K562 (cell line): ENCODE results near the gene JUN. TPM values are rescaled to one million over a fixed set of nuclear protein-coding genes. Genes with fewer than 3 reads are reported as not detected.

Source experiments
- ATAC-seq: fragments of 200-7000 bp; cut with Tn5 transposase; 3 replicates; pipeline ENCODE4 v1.9.1; 2020; ENCODE audit warnings: moderate library complexity
- BruUV-seq: library from RNA; stranded (reverse); fragments of 400-500 nt; replicated peaks from 2 replicates; lab custom pipeline; 2021; lab: Mats Ljungman, UMichigan
- CTCF ChIA-PET: fragments of 300-600 bp; formaldehyde crosslinking; extraction: SDS; loops from one replicate; lab custom pipeline; 2021; ENCODE audit warnings: low intra/inter-chr PET ratio; lab: Yijun Ruan, JAX
- POLR2A ChIA-PET: fragments of 300-600, 350-650 bp; sonication (Branson Sonifier 250); formaldehyde crosslinking; extraction: SDS; loops from one replicate; lab custom pipeline; 2021; ENCODE audit warnings: antibody characterized with exemption, inconsistent platforms; lab: Yijun Ruan, JAX
- DNase-seq, 4 experiments: peaks; one replicate each; pipeline versions ENCODE4 v3.0.0 to v3.0.0-alpha.2; 2011 to 2018; ENCODE audit warnings: low spot score in 3 of 4, mixed read lengths in 3 of 4; ENCODE audit errors: extremely low read depth in 1 of 4
- FAIRE-seq: peaks from 2 replicates; lab custom pipeline; 2011; peaks lifted over from hg19 to GRCh38; lab: Jason Lieb, UNC
- H2AFZ ChIP-seq: 2 replicates; pipeline ENCODE4 v1.6.0; 2011; ENCODE audit warnings: low read depth, low read length, control low read depth, inconsistent platforms
- H3K27ac ChIP-seq: fragments of 200-600 bp; 3 replicates; pipeline ENCODE4 v1.8.0; 2011; ENCODE audit warnings: low read depth, mild to moderate bottlenecking, control low read depth, inconsistent platforms, low read length, moderate library complexity, mixed read lengths; ENCODE audit errors: extremely low read depth
- H3K27me3 ChIP-seq, 2 experiments: fragments of 300-600 bp in 1 of 2; 2 replicates in 1 of 2; 3 replicates in 1 of 2; pipeline versions ENCODE4 v1.6.0 to v1.8.0; 2011; ENCODE audit warnings: inconsistent platforms in 2 of 2, low read length in 2 of 2, mild to moderate bottlenecking in 1 of 2, mixed read lengths in 1 of 2, moderate library complexity in 1 of 2; ENCODE audit not compliant: control insufficient read depth in 2 of 2, insufficient read depth in 2 of 2
- H3K36me3 ChIP-seq: fragments of 300-600 bp; 3 replicates; pipeline ENCODE4 v1.8.0; 2011; ENCODE audit warnings: mild to moderate bottlenecking, low read length, inconsistent platforms; ENCODE audit not compliant: control insufficient read depth, insufficient read depth
- H3K4me1 ChIP-seq, 2 experiments: fragments of 200-600 bp in 1 of 2; replicated peaks in 1 of 2; 2 replicates in 1 of 2; 3 replicates in 1 of 2; pipeline versions ENCODE4 v1.5.1 to v1.8.0; 2011; ENCODE audit warnings: inconsistent platforms in 2 of 2, low read length in 2 of 2, mild to moderate bottlenecking in 1 of 2, mixed read lengths in 1 of 2, moderate library complexity in 1 of 2; ENCODE audit not compliant: control insufficient read depth in 2 of 2, insufficient read depth in 2 of 2
- H3K4me2 ChIP-seq: 2 replicates; pipeline ENCODE4 v1.6.1; 2011; ENCODE audit warnings: low read length, control low read depth, inconsistent platforms, mixed read lengths; ENCODE audit not compliant: insufficient read depth
- H3K4me3 ChIP-seq: fragments of 200-600 bp; sonication (generic), shearing (Covaris generic); 2 replicates; pipeline ENCODE4 v1.5.1; 2016; ENCODE audit warnings: control low read depth, inconsistent platforms
- H3K79me2 ChIP-seq: fragments of 200-600 bp; 3 replicates; pipeline ENCODE4 v1.8.0; 2011; ENCODE audit warnings: low read length, inconsistent platforms; ENCODE audit not compliant: control insufficient read depth, insufficient read depth
- H3K9ac ChIP-seq, 2 experiments: 2 replicates each; pipeline versions ENCODE4 v1.6.0 to v1.6.1; 2011; ENCODE audit warnings: low read depth in 2 of 2, low read length in 2 of 2, control low read depth in 1 of 2, inconsistent platforms in 1 of 2, mild to moderate bottlenecking in 1 of 2, mixed read lengths in 1 of 2; ENCODE audit not compliant: insufficient read depth in 1 of 2
- H3K9me1 ChIP-seq: one replicate; pipeline ENCODE4 v1.6.0; 2011; ENCODE audit warnings: inconsistent platforms, mild to moderate bottlenecking, low read length, moderate library complexity; ENCODE audit not compliant: control insufficient read depth, insufficient read depth
- H3K9me3 ChIP-seq: replicated peaks from 2 replicates; pipeline ENCODE4 v1.5.1; 2011; ENCODE audit warnings: low read depth, low read length, inconsistent platforms; ENCODE audit not compliant: control insufficient read depth, insufficient read depth
- H4K20me1 ChIP-seq: replicated peaks from 2 replicates; pipeline ENCODE4 v1.6.1; 2011; ENCODE audit warnings: low read length, inconsistent platforms, mixed read lengths; ENCODE audit not compliant: control insufficient read depth, insufficient read depth
- ETV5 ChIP-seq: sonication (generic); formaldehyde crosslinking; IDR thresholded peaks from 2 replicates; pipeline ENCODE4 v1.4.0; 2020; ENCODE audit warnings: low read depth, mild to moderate bottlenecking, missing genetic modification reagents
- HMGN3 ChIP-seq: IDR thresholded peaks from 2 replicates; pipeline ENCODE4 v1.6.1; 2011; ENCODE audit warnings: borderline replicate concordance, low read depth, mild to moderate bottlenecking, mixed read lengths, low read length; ENCODE audit not compliant: insufficient read length; ENCODE audit errors: extremely low read depth
- JUND ChIP-seq, 2 experiments: IDR thresholded peaks; 2 replicates in 1 of 2; 3 replicates in 1 of 2; pipeline ENCODE4 v1.6.1; 2011; ENCODE audit warnings: borderline replicate concordance in 2 of 2, low read depth in 2 of 2, low read length in 2 of 2, improper control_type of control experiment in 1 of 2, missing biosample characterization in 1 of 2, missing genetic modification characterization in 1 of 2, missing genetic modification reagents in 1 of 2
- MAZ ChIP-seq, 2 experiments: fragments of 450-650 bp in 1 of 2; sonication (generic) in 1 of 2; formaldehyde crosslinking; IDR thresholded peaks in 1 of 2; conservative IDR thresholded peaks in 1 of 2; 2 replicates each; pipeline versions ENCODE4 v1.4.0 to v1.5.0; 2020; ENCODE audit warnings: mild to moderate bottlenecking in 1 of 2, missing genetic modification reagents in 1 of 2
- NCOA4 ChIP-seq: fragments of 450-650 bp; IDR thresholded peaks from 2 replicates; pipeline ENCODE4 v1.6.1; 2018; ENCODE audit warnings: mild to moderate bottlenecking; ENCODE audit not compliant: partially characterized antibody
- NFIX ChIP-seq: fragments of 250-450 bp; sonication (Bioruptor Pico); IDR thresholded peaks from 2 replicates; pipeline ENCODE4 v1.4.0; 2020; ENCODE audit warnings: low read depth, mild to moderate bottlenecking, moderate library complexity
- PYGO2 ChIP-seq: fragments of 450-650 bp; IDR thresholded peaks from 2 replicates; pipeline ENCODE4 v1.6.1; 2016; ENCODE audit warnings: mild to moderate bottlenecking, missing genetic modification characterization, moderate library complexity, missing compliant biosample characterization
- RBM22 ChIP-seq: fragments of 200-400 bp; formaldehyde crosslinking; IDR thresholded peaks from 2 replicates; pipeline ENCODE4 v1.6.1; 2018; ENCODE audit warnings: low read length, low read depth; ENCODE audit not compliant: poor library complexity, severe bottlenecking
- U2AF1 ChIP-seq: fragments of 200-400 bp; formaldehyde crosslinking; optimal IDR thresholded peaks from 2 replicates; pipeline ENCODE3; 2017; ENCODE audit warnings: mild to moderate bottlenecking, low read depth, low read length, moderate library complexity
- XRCC5 ChIP-seq: fragments of 200-400 bp; formaldehyde crosslinking; IDR thresholded peaks from 2 replicates; pipeline ENCODE4 v1.6.1; 2017; ENCODE audit warnings: low read depth, mild to moderate bottlenecking, low read length
- ZNF197 ChIP-seq: fragments of 200-800 bp; sonication (Bioruptor generic); IDR thresholded peaks from 2 replicates; pipeline ENCODE4 v1.6.1; 2016; ENCODE audit warnings: low read depth, missing genetic modification characterization, missing compliant biosample characterization
- ZNF561 ChIP-seq: fragments of 450-650 bp; formaldehyde crosslinking; conservative IDR thresholded peaks from 2 replicates; pipeline ENCODE4 v1.4.0; 2020; ENCODE audit warnings: mild to moderate bottlenecking, moderate library complexity
- ZNF57 ChIP-seq: fragments of 450-650 bp; formaldehyde crosslinking; IDR thresholded peaks from 2 replicates; pipeline ENCODE4 v1.4.0; 2020; ENCODE audit warnings: mild to moderate bottlenecking, moderate library complexity
- ZNF79 ChIP-seq: fragments of 250-450 bp; sonication (Bioruptor Pico); IDR thresholded peaks from 2 replicates; pipeline ENCODE4 v1.4.0; 2020; ENCODE audit warnings: low read depth, mild to moderate bottlenecking, moderate library complexity
- WGBS: fragments of 100-300 bp; shearing (Covaris generic); methylation state at CpG from one replicate; pipeline ENCODE4 v1.1.6; 2016; ENCODE audit warnings: low coverage, mixed read lengths; ENCODE audit not compliant: insufficient coverage; ENCODE audit errors: missing lambda C conversion rate; 5-methylcytosine and 5-hydroxymethylcytosine counted together
- in situ Hi-C: fragments of 300-500 bp; cut with MboI; formaldehyde crosslinking; loops from 4 replicates; pipeline ENCODE4 v1.15.0; 2018; ENCODE audit warnings: inconsistent platforms, mixed read lengths
- intact Hi-C: fragments of 100-400 bp; cut with micrococcal nuclease; formaldehyde crosslinking; loops from 2 replicates; pipeline ENCODE4 v1.14.2; 2022
- polyA plus RNA-seq, 8 experiments: library from polyadenylated mRNA; depleted of rRNA in 4 of 8; stranded (reverse) in 5 of 8; unstranded in 3 of 8; fragments of >200 nt; fragmentation: Nextera tagmentation in 2 of 8; fragmentation: Illumina TruSeq in 1 of 8; extraction: Ambion mirVana in 2 of 8; extraction: Trizol in 1 of 8; gene quantifications; 2 replicates each; pipeline versions ENCODE4 v1.2.1 to v1.2.3, GENCODE V29; 2011 to 2014; ENCODE audit warnings: inconsistent platforms in 1 of 8, missing spikeins in 1 of 8
- total RNA-seq, 7 experiments: library from RNA; depleted of rRNA in 6 of 7; stranded (reverse); fragments of >200 nt in 6 of 7; fragmentation: Illumina TruSeq in 2 of 7; extraction: Trizol in 2 of 7; gene quantifications; 2 replicates each; pipeline versions ENCODE4 v1.2.1 to v1.2.3, GENCODE V29; 2011 to 2021; ENCODE audit warnings: low replicate concordance in 1 of 7
- TF ChIP-seq, protein P1 (sequence below): fragments of 450-650 bp; IDR thresholded peaks from 2 replicates; pipeline ENCODE4 v1.6.1; 2016; ENCODE audit warnings: low read depth, mild to moderate bottlenecking, moderate library complexity
- TF ChIP-seq, protein P2 (sequence below): IDR thresholded peaks from 2 replicates; pipeline ENCODE4 v1.6.1; 2011; ENCODE audit warnings: borderline replicate concordance, low read depth, mild to moderate bottlenecking, moderate library complexity, low read length; ENCODE audit not compliant: insufficient read depth, poor library complexity, severe bottlenecking
- TF ChIP-seq, protein P3 (sequence below): fragments of 450-650 bp; IDR thresholded peaks from 2 replicates; pipeline ENCODE4 v1.6.1; 2016; ENCODE audit warnings: antibody characterized with exemption

The JUN gene
- total and polyA plus RNA-seq, 9 of the 15 experiments (the other 6 are each of a cell fraction or from before 2014, with no cell fraction given): 0.32 to 23.4 (median 4.0) TPM

DNA sequence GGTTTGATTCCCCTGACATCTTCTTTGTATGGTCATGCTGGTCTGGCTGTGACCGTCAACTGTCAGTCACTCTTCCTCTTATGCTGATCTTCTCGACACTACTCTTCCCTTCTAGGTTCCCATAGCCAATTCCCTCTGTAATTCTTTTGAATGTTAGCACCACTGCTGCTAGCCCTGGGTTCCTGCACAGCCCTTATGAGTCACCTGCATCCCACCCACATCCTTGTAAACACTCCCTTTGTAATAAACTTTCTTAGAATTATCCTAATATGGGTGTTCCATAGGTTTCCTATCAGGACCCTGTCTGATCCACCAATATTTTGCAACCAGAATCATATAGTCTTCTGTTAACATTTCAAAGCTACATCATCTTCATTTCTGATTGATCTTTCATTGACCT is 37.1 kb downstream of the JUN start:
- no peak overlapping the region for H3K4me2 ChIP-seq
- intact Hi-C loops: no loop called here
- 7% methylated on average over 2 of the region's 2 CpGs for WGBS
- BruUV-seq: no TSS peak
- no peaks in the 10 kb centered on the region for H3K9me3 ChIP-seq
- no peaks in the 10 kb centered on the region for H3K9me1 ChIP-seq
- no peak overlapping the region for H3K9ac ChIP-seq
- no peak for DNase-seq
- H3K36me3 ChIP-seq: no peaks in the 10 kb centered on the region
- no peak for ATAC-seq
- in situ Hi-C loops: loop anchor here (10.0 to 25.0 kb wide), 3 partner anchors 958 to 1191 kb away; partner anchors contain the start of gene CYP2J2
- TF ChIP-seq ETV5 (CRISPR knock-in tag) (no peak), U2AF1 (no peak), ZNF79 (CRISPR knock-in tag) (no peak), HMGN3 (no peak), ZNF57 (no peak), ZNF561 (CRISPR knock-in tag) (no peak), ZNF197 (no peak), JUND (IDR thresholded peaks at IDR 0.05; ENCODE audit: borderline replicate concordance, low read depth, low read length) (no peak), JUND (tag; IDR thresholded peaks at IDR 0.05; ENCODE audit: borderline replicate concordance, low read depth, low read length) (no peak), NCOA4 (no peak), XRCC5 (no peak), NFIX (CRISPR knock-in tag) (no peak), RBM22 (no peak), MAZ (CRISPR knock-in tag; conservative IDR thresholded peaks at IDR 0.05 in 1 of 2, IDR thresholded peaks at IDR 0.05 in 1 of 2) (no peak), PYGO2 (no peak)
- TF ChIP-seq, protein P1, sequence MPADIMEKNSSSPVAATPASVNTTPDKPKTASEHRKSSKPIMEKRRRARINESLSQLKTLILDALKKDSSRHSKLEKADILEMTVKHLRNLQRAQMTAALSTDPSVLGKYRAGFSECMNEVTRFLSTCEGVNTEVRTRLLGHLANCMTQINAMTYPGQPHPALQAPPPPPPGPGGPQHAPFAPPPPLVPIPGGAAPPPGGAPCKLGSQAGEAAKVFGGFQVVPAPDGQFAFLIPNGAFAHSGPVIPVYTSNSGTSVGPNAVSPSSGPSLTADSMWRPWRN: no peak
- TF ChIP-seq, protein P2, sequence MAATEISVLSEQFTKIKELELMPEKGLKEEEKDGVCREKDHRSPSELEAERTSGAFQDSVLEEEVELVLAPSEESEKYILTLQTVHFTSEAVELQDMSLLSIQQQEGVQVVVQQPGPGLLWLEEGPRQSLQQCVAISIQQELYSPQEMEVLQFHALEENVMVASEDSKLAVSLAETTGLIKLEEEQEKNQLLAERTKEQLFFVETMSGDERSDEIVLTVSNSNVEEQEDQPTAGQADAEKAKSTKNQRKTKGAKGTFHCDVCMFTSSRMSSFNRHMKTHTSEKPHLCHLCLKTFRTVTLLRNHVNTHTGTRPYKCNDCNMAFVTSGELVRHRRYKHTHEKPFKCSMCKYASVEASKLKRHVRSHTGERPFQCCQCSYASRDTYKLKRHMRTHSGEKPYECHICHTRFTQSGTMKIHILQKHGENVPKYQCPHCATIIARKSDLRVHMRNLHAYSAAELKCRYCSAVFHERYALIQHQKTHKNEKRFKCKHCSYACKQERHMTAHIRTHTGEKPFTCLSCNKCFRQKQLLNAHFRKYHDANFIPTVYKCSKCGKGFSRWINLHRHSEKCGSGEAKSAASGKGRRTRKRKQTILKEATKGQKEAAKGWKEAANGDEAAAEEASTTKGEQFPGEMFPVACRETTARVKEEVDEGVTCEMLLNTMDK: no peak
- TF ChIP-seq, protein P3, sequence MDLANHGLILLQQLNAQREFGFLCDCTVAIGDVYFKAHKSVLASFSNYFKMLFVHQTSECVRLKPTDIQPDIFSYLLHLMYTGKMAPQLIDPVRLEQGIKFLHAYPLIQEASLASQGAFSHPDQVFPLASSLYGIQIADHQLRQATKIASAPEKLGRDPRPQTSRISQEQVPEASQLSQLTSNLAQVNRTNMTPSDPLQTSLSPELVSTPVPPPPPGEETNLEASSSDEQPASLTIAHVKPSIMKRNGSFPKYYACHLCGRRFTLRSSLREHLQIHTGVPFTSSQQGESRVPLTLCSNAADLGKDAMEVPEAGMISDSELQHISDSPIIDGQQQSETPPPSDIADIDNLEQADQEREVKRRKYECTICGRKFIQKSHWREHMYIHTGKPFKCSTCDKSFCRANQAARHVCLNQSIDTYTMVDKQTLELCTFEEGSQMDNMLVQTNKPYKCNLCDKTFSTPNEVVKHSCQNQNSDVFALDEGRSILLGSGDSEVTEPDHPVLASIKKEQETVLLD: no peak
- TF ChIP-seq, all 486 proteins: peak for 0
- Histone ChIP-seq H3K27ac (no peak overlapping the region), H2AFZ (no peak overlapping the region), H3K4me3 (no peak overlapping the region), H3K4me1 (no peaks in the 10 kb centered on the region), H3K79me2 (no peaks in the 10 kb centered on the region), H3K27me3 (peaks cover 0 to 4% of the 10 kb centered on the region in 2 experiments; a peak in 1 of 5 replicates), H4K20me1 (no peaks in the 10 kb centered on the region)
- no peak for FAIRE-seq
- ChIA-PET POLR2A (interaction anchor here (0.7 kb wide), 1 partner anchor 906 kb away, joined by 3 read pairs; no protein-coding TSS in a partner anchor), CTCF (no interaction called here)
